Peyer's patch (tissue), 4 donors: ENCODE data around the gene RERE. TPM values are rescaled to one million over a fixed set of nuclear protein-coding genes. Genes with fewer than 3 reads are reported as not detected.

Experiments
- DNase-seq, 3 donors: peaks; one replicate each; pipeline ENCODE4 v3.0.0-alpha.2; 2017 to 2019
- H3K27ac ChIP-seq, 4 donors: fragments of 200-600 bp; sonication (generic); one replicate each; pipeline ENCODE4 v1.5.1; 2016 to 2019
- H3K27me3 ChIP-seq, 2 donors: fragments of 200-600 bp; sonication (generic); one replicate each; pipeline ENCODE4 v1.5.1; 2019
- H3K36me3 ChIP-seq, 3 donors: fragments of 200-600 bp; sonication (generic); one replicate each; pipeline ENCODE4 v1.5.1; 2016 to 2019
- H3K4me1 ChIP-seq, 4 donors: fragments of 200-600 bp; sonication (generic); one replicate each; pipeline ENCODE4 v1.5.1; 2016 to 2019
- H3K4me3 ChIP-seq, 4 donors: fragments of 200-600 bp; sonication (generic); 1 replicate in 3 of 4; 2 replicates in 1 of 4; pipeline ENCODE4 v1.5.1; 2016 to 2019; ENCODE audit warnings: mild to moderate bottlenecking in 1 of 4
- H3K9me3 ChIP-seq, 4 donors: fragments of 200-600 bp; sonication (generic); one replicate each; pipeline ENCODE4 v1.5.1; 2016 to 2019; ENCODE audit warnings: mild to moderate bottlenecking in 1 of 4
- POLR2A ChIP-seq, 2 donors: fragments of 450-650 bp; IDR thresholded peaks; one replicate each; pipeline ENCODE4 v1.5.1; 2017; ENCODE audit warnings: antibody characterized with exemption in 2 of 2, mild to moderate bottlenecking in 2 of 2, moderate library complexity in 2 of 2
- total RNA-seq, 4 donors: library from RNA; depleted of rRNA; stranded (reverse); fragments of >200 nt; gene quantifications; one replicate each; pipeline ENCODE4 v1.1.0, GENCODE V29; 2016
- TF ChIP-seq, protein P1 (sequence below), 6 experiments: fragments of 450-650 bp in 4 of 6; fragments of 200-600 bp in 2 of 6; sonication (generic) in 1 of 6; IDR thresholded peaks; one replicate each; pipeline ENCODE4 v1.5.1; 2017 to 2019; ENCODE audit warnings: antibody characterized with exemption in 6 of 6, mild to moderate bottlenecking in 3 of 6, moderate library complexity in 1 of 6

RERE gene
- total RNA-seq, 4 donors from 2014 or later, result 98.5 to 528 (median 110) TPM

- peak overlapping the region; percentile 75 to 90 (median 87) for H3K27ac ChIP-seq
- H3K4me1 ChIP-seq, result peaks cover 0 to 22% (median 5%) of the 10 kb centered on the region in 4 donors
- H3K27me3 ChIP-seq, result no peaks in the 10 kb centered on the region
- TF ChIP-seq POLR2A (IDR thresholded peaks at IDR 0.05), result peak; percentile 74 to 77
- TF ChIP-seq, protein P1, sequence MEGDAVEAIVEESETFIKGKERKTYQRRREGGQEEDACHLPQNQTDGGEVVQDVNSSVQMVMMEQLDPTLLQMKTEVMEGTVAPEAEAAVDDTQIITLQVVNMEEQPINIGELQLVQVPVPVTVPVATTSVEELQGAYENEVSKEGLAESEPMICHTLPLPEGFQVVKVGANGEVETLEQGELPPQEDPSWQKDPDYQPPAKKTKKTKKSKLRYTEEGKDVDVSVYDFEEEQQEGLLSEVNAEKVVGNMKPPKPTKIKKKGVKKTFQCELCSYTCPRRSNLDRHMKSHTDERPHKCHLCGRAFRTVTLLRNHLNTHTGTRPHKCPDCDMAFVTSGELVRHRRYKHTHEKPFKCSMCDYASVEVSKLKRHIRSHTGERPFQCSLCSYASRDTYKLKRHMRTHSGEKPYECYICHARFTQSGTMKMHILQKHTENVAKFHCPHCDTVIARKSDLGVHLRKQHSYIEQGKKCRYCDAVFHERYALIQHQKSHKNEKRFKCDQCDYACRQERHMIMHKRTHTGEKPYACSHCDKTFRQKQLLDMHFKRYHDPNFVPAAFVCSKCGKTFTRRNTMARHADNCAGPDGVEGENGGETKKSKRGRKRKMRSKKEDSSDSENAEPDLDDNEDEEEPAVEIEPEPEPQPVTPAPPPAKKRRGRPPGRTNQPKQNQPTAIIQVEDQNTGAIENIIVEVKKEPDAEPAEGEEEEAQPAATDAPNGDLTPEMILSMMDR (IDR thresholded peaks at IDR 0.05), result peak in 4 of 6 experiments; percentile 20 to 54 (median 48)
- peak; percentile 84 to 95 (median 94) for DNase-seq
- no peaks in the 10 kb centered on the region for H3K9me3 ChIP-seq
- no peaks in the 10 kb centered on the region for H3K36me3 ChIP-seq
- peak overlapping the region; percentile 60 to 76 (median 67) for H3K4me3 ChIP-seq
These were observed 114.3 kb downstream of the RERE start for GRCh38 chr1:8702850-8703810.

GRCh38 chr1:8702472-8702849 is 115.0 kb downstream of the RERE start:
- DNase-seq, result no peak
- peaks cover 0 to 22% (median 5%) of the 10 kb centered on the region in 4 donors for H3K4me1 ChIP-seq
- TF ChIP-seq POLR2A (IDR thresholded peaks at IDR 0.05), result no peak
- TF ChIP-seq, protein P1 (IDR thresholded peaks at IDR 0.05), result no peak
- H3K27me3 ChIP-seq, result no peaks in the 10 kb centered on the region
- H3K9me3 ChIP-seq, result no peaks in the 10 kb centered on the region
- H3K27ac ChIP-seq, result peak overlapping the region; percentile 75 to 90 (median 87)
- H3K36me3 ChIP-seq, result no peaks in the 10 kb centered on the region
- H3K4me3 ChIP-seq, result peak overlapping the region; percentile 60 to 76 (median 67)

GRCh38 chr1:8701794-8702471 is 115.5 kb downstream of the RERE start:
- TF ChIP-seq POLR2A (IDR thresholded peaks at IDR 0.05), result no peak
- TF ChIP-seq, protein P1 (IDR thresholded peaks at IDR 0.05), result no peak
- Histone ChIP-seq H3K27ac (peak overlapping the region; percentile 43 to 90 (median 80)), H3K4me1 (peaks cover 0 to 22% (median 5%) of the 10 kb centered on the region in 4 donors), H3K4me3 (peak overlapping the region; percentile 60 to 76 (median 67)), H3K36me3 (no peaks in the 10 kb centered on the region), H3K9me3 (no peaks in the 10 kb centered on the region), H3K27me3 (no peaks in the 10 kb centered on the region)
- peak in 2 of 3 donors; percentile 40 to 63 for DNase-seq

DNA sequence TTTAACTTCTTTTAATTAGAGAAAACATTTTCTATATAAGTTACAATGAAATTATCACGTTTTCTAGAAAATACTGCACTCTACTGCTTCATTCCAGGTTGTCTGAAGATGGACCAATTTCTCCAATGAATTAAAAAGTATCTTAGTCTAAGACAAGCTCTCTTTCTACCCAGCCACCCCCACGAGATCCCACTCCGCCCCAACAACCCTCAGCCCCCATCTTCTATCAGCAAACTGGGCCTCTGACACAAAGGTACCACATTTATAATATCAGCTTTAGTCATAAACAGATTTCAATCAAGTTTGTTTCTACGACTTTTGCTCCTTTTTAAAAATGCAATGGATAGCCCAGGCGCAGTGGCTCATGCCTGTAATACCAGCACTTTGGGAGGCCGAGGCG is 117.8 kb downstream of the RERE start:
- Histone ChIP-seq H3K9me3 (no peaks in the 10 kb centered on the region), H3K27me3 (no peaks in the 10 kb centered on the region), H3K27ac (no peak overlapping the region), H3K36me3 (no peaks in the 10 kb centered on the region), H3K4me3 (no peak overlapping the region), H3K4me1 (peaks cover 0 to 22% (median 5%) of the 10 kb centered on the region in 4 donors)
- no peak for TF ChIP-seq POLR2A (IDR thresholded peaks at IDR 0.05)
- no peak for DNase-seq

GRCh38 chr1:8698937-8699447 is 118.4 kb downstream of the RERE start:
- Histone ChIP-seq H3K27ac (no peak overlapping the region), H3K4me3 (no peak overlapping the region), H3K36me3 (no peaks in the 10 kb centered on the region), H3K9me3 (no peaks in the 10 kb centered on the region), H3K27me3 (no peaks in the 10 kb centered on the region), H3K4me1 (peaks cover 0 to 22% (median 5%) of the 10 kb centered on the region in 4 donors)
- DNase-seq, result no peak
- TF ChIP-seq, protein P1 (IDR thresholded peaks at IDR 0.05), result no peak
- TF ChIP-seq POLR2A (IDR thresholded peaks at IDR 0.05), result no peak
